ENCODE measurements around the gene MOGAT3. TPM values are rescaled to one million over a fixed set of nuclear protein-coding genes. Genes with fewer than 3 reads are reported as not detected.
A peak's percentile ranks its signal among the peaks of the same experiment; 100 is the strongest.

MOGAT3 gene
- total RNA-seq, 1 donor from 2014 or later: not detected

DNA sequence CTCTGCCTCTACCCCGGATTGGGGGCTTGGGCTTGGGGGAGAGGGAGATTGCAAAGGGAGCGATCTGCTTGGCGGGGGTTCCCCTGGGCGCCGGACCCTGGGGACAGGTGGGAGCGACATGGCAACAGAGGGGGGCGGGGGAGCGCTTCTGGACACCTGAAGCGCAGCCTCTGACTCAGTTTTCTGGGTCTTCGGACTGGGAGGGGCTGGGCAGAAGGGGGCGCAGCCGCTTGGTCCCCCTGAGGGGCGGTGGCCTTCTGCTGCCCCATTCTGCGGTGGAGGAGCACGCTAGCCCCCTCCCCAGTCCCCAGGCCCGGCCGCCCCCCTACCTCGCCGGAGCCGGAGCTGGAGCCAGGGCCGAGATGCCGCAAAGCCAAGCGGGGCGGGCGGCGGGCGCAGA, 21.1 kb downstream of the MOGAT3 start:
- no peak for DNase-seq (ENCODE audit: low read depth, low spot score)
- Mint-ChIP-seq H3K27me3 (ENCODE audit: low read depth) (peaks cover 72% of the 10 kb centered on the region), H3K4me3 (peak overlapping the region; percentile 88), H3K36me3 (ENCODE audit: low read depth) (no peaks in the 10 kb centered on the region), H3K27ac (ENCODE audit: unreplicated experiment) (no peak overlapping the region), H3K9me3 (peaks cover 4% of the 10 kb centered on the region), H3K4me1 (peaks cover 14% of the 10 kb centered on the region)
- TF ChIP-seq CTCF (conservative IDR thresholded peaks at IDR 0.05): no peak

DNA sequence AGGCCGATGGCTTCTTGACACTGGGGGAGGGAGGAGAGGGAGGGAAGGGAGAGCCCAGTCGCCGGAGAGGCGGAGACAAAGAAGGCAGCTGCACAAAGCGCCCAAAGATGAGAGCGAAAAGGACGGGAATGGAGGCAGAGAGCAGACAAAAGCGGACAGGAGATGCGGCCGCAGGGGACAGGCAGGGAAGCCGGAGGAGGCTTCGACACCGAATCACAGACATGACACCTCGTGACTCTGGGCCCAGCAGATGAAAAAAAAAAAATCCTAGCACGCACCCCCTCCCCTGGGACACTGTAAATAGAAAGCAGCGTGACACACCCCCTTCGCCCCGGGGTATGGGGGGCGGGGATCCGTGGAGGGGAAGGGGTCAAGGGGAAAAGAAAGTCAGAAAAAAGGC, 21.7 kb downstream of the MOGAT3 start:
- DNase-seq (ENCODE audit: low read depth, low spot score): peak; percentile 45
- TF ChIP-seq CTCF (conservative IDR thresholded peaks at IDR 0.05): no peak

DNA sequence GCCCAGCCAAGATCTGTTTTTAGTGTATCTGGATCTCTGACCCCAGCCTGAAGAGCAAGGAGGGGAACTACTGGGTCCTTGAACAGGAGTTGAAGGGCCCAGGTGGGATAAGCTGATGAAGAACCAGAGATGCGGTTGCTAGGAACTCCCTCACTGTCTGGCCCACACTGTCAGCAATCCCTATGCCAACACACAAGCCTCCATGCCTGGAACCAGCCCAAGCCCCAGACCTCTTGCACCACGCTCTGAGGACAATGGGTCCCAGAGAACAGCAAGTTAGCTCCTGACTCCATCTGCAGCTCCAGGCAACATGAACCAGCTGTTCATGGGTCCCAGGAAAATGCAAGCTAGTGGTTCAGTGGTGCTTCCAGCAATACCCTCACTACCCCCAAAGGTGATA, 23.2 kb downstream of the MOGAT3 start:
- H3K36me3 Mint-ChIP-seq (ENCODE audit: low read depth): no peaks in the 10 kb centered on the region
- peaks cover 4% of the 10 kb centered on the region for H3K9me3 Mint-ChIP-seq
- H3K4me1 Mint-ChIP-seq: peaks cover 12% of the 10 kb centered on the region
- no peak overlapping the region for H3K27ac Mint-ChIP-seq (ENCODE audit: unreplicated experiment)
- no peak overlapping the region for H3K4me3 Mint-ChIP-seq
- peaks cover 89% of the 10 kb centered on the region for H3K27me3 Mint-ChIP-seq (ENCODE audit: low read depth)
- no peak for TF ChIP-seq CTCF (conservative IDR thresholded peaks at IDR 0.05)
- no peak for DNase-seq (ENCODE audit: low read depth, low spot score)

More for the DNA sequence above, 21.7 kb downstream of the MOGAT3 start:
- Mint-ChIP-seq H3K4me1 (peaks cover 14% of the 10 kb centered on the region), H3K9me3 (peaks cover 4% of the 10 kb centered on the region), H3K36me3 (ENCODE audit: low read depth) (no peaks in the 10 kb centered on the region), H3K27me3 (ENCODE audit: low read depth) (peaks cover 76% of the 10 kb centered on the region), H3K4me3 (peak overlapping the region; percentile 88), H3K27ac (ENCODE audit: unreplicated experiment) (peak overlapping the region; percentile 95)

- DNase-seq (ENCODE audit: low read depth, low spot score): no peak
- no peak overlapping the region for H3K27ac Mint-ChIP-seq (ENCODE audit: unreplicated experiment)
- peaks cover 17% of the 10 kb centered on the region for H3K4me1 Mint-ChIP-seq
- peaks cover 96% of the 10 kb centered on the region for H3K27me3 Mint-ChIP-seq (ENCODE audit: low read depth)
- H3K9me3 Mint-ChIP-seq: no peaks in the 10 kb centered on the region
- no peak for TF ChIP-seq CTCF (conservative IDR thresholded peaks at IDR 0.05)
- no peak overlapping the region for H3K4me3 Mint-ChIP-seq
- H3K36me3 Mint-ChIP-seq (ENCODE audit: low read depth): no peaks in the 10 kb centered on the region
Observed at GRCh38 chr7:101175664-101176063, 25.2 kb downstream of the MOGAT3 start.

GRCh38 chr7:101174322-101174854, 26.4 kb downstream of the MOGAT3 start:
- peaks cover 26% of the 10 kb centered on the region for H3K4me1 Mint-ChIP-seq
- peaks cover 97% of the 10 kb centered on the region for H3K27me3 Mint-ChIP-seq (ENCODE audit: low read depth)
- DNase-seq (ENCODE audit: low read depth, low spot score): no peak
- no peak for TF ChIP-seq CTCF (conservative IDR thresholded peaks at IDR 0.05)
- H3K27ac Mint-ChIP-seq (ENCODE audit: unreplicated experiment): no peak overlapping the region
- H3K36me3 Mint-ChIP-seq (ENCODE audit: low read depth): no peaks in the 10 kb centered on the region
- H3K4me3 Mint-ChIP-seq: no peak overlapping the region
- H3K9me3 Mint-ChIP-seq: no peaks in the 10 kb centered on the region

Data from neural crest cell (in vitro differentiated cells).